ENCODE measurements around the gene JOSD2.

Gene JOSD2

DNA sequence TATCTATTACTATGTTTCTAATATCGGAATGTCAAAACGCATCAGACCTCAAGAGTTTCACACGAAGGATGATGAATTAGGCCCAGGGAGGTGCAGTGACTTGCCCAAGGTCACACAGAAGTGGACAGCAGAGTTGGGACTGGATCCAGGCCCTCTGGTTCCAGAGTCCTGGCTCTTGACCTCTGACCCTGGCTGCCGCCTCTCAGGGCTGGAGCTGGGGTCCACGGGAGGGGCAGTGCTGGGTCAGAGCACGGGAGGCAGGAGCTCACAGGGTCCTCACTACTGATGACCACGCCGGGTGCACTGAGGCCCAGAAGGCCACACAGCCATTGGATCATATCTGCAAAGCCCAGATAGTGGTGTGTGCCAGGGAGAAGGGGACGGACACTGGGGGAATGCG, 11.9 kb upstream of the JOSD2 start:
- no peak overlapping the region for H3K27ac ChIP-seq (ENCODE audit: low read length)
- H3K36me3 ChIP-seq (replicated peaks; ENCODE audit: insufficient read depth, low read length): no peaks in the 10 kb centered on the region
- DNase-seq: no peak
- H3K9me2 ChIP-seq (replicated peaks; ENCODE audit: insufficient read depth, low read length): no peaks in the 10 kb centered on the region
- TF ChIP-seq, protein P1, sequence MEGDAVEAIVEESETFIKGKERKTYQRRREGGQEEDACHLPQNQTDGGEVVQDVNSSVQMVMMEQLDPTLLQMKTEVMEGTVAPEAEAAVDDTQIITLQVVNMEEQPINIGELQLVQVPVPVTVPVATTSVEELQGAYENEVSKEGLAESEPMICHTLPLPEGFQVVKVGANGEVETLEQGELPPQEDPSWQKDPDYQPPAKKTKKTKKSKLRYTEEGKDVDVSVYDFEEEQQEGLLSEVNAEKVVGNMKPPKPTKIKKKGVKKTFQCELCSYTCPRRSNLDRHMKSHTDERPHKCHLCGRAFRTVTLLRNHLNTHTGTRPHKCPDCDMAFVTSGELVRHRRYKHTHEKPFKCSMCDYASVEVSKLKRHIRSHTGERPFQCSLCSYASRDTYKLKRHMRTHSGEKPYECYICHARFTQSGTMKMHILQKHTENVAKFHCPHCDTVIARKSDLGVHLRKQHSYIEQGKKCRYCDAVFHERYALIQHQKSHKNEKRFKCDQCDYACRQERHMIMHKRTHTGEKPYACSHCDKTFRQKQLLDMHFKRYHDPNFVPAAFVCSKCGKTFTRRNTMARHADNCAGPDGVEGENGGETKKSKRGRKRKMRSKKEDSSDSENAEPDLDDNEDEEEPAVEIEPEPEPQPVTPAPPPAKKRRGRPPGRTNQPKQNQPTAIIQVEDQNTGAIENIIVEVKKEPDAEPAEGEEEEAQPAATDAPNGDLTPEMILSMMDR (IDR thresholded peaks at IDR 0.05; ENCODE audit: low read length): no peak
- TF ChIP-seq EZH2phosphoT487 (IDR thresholded peaks at IDR 0.05; ENCODE audit: low read length) (no peak), EZH2 (optimal IDR thresholded peaks at IDR 0.05; ENCODE audit: low read depth, low read length) (no peak)
- H3K9me3 ChIP-seq (replicated peaks; ENCODE audit: insufficient read depth, low read length): no peaks in the 10 kb centered on the region
- H4K20me1 ChIP-seq (ENCODE audit: insufficient read depth, low read length): no peaks in the 10 kb centered on the region
- no peak overlapping the region for H3K9ac ChIP-seq (ENCODE audit: low read length)
- no peak overlapping the region for H3K4me3 ChIP-seq (ENCODE audit: low read length)
- no peaks in the 10 kb centered on the region for H3F3A ChIP-seq (ENCODE audit: insufficient read depth, low read length)
- no peaks in the 10 kb centered on the region for H3K79me2 ChIP-seq (ENCODE audit: low read length)
- no peak overlapping the region for H2AFZ ChIP-seq (ENCODE audit: low read length)
- no peak overlapping the region for H3K4me2 ChIP-seq (ENCODE audit: low read depth, low read length)
- peaks cover 62% of the 10 kb centered on the region for H3K27me3 ChIP-seq (replicated peaks; ENCODE audit: insufficient read depth, low read length)
- H3K4me1 ChIP-seq (ENCODE audit: low read length): no peaks in the 10 kb centered on the region

- no peak for DNase-seq
These were observed 10.0 kb upstream of the JOSD2 start for GRCh38 chr19:50520822-50521465.

GRCh38 chr19:50519006-50519575, 8.1 kb upstream of the JOSD2 start:
- TF ChIP-seq EZH2phosphoT487 (IDR thresholded peaks at IDR 0.05; ENCODE audit: low read length) (no peak), EZH2 (optimal IDR thresholded peaks at IDR 0.05; ENCODE audit: low read depth, low read length) (no peak)
- TF ChIP-seq, protein P1 (IDR thresholded peaks at IDR 0.05; ENCODE audit: low read length): no peak
- DNase-seq: no peak
- no peaks in the 10 kb centered on the region for H3K9me3 ChIP-seq (replicated peaks; ENCODE audit: insufficient read depth, low read length)
- H3K4me3 ChIP-seq (ENCODE audit: low read length): no peak overlapping the region
- H3F3A ChIP-seq (ENCODE audit: insufficient read depth, low read length): no peaks in the 10 kb centered on the region
- H3K9ac ChIP-seq (ENCODE audit: low read length): no peak overlapping the region
- no peaks in the 10 kb centered on the region for H3K79me2 ChIP-seq (ENCODE audit: low read length)
- H3K27ac ChIP-seq (ENCODE audit: low read length): no peak overlapping the region
- H3K36me3 ChIP-seq (replicated peaks; ENCODE audit: insufficient read depth, low read length): no peaks in the 10 kb centered on the region
- no peak overlapping the region for H2AFZ ChIP-seq (ENCODE audit: low read length)
- H3K27me3 ChIP-seq (replicated peaks; ENCODE audit: insufficient read depth, low read length): peaks cover 33% of the 10 kb centered on the region
- no peaks in the 10 kb centered on the region for H3K9me2 ChIP-seq (replicated peaks; ENCODE audit: insufficient read depth, low read length)
- no peak overlapping the region for H3K4me2 ChIP-seq (ENCODE audit: low read depth, low read length)
- H3K4me1 ChIP-seq (ENCODE audit: low read length): no peaks in the 10 kb centered on the region
- H4K20me1 ChIP-seq (ENCODE audit: insufficient read depth, low read length): no peaks in the 10 kb centered on the region

More at GRCh38 chr19:50520822-50521465, 10.0 kb upstream of the JOSD2 start:
- H3K9ac ChIP-seq (ENCODE audit: low read length): no peak overlapping the region
- peaks cover 49% of the 10 kb centered on the region for H3K27me3 ChIP-seq (replicated peaks; ENCODE audit: insufficient read depth, low read length)
- no peaks in the 10 kb centered on the region for H3K9me3 ChIP-seq (replicated peaks; ENCODE audit: insufficient read depth, low read length)
- no peak overlapping the region for H2AFZ ChIP-seq (ENCODE audit: low read length)
- no peaks in the 10 kb centered on the region for H3F3A ChIP-seq (ENCODE audit: insufficient read depth, low read length)
- no peaks in the 10 kb centered on the region for H4K20me1 ChIP-seq (ENCODE audit: insufficient read depth, low read length)
- TF ChIP-seq EZH2phosphoT487 (IDR thresholded peaks at IDR 0.05; ENCODE audit: low read length): no peak
- TF ChIP-seq, protein P1 (IDR thresholded peaks at IDR 0.05; ENCODE audit: low read length): no peak
- no peak for TF ChIP-seq EZH2 (optimal IDR thresholded peaks at IDR 0.05; ENCODE audit: low read depth, low read length)
- no peak overlapping the region for H3K4me3 ChIP-seq (ENCODE audit: low read length)
- H3K4me2 ChIP-seq (ENCODE audit: low read depth, low read length): no peak overlapping the region
- no peak overlapping the region for H3K27ac ChIP-seq (ENCODE audit: low read length)
- H3K36me3 ChIP-seq (replicated peaks; ENCODE audit: insufficient read depth, low read length): no peaks in the 10 kb centered on the region
- H3K4me1 ChIP-seq (ENCODE audit: low read length): no peaks in the 10 kb centered on the region
- no peaks in the 10 kb centered on the region for H3K9me2 ChIP-seq (replicated peaks; ENCODE audit: insufficient read depth, low read length)
- H3K79me2 ChIP-seq (ENCODE audit: low read length): no peaks in the 10 kb centered on the region
